Immature natural killer cell (primary cell): ENCODE data around the gene PLA2G12A. TPM values are rescaled to one million over a fixed set of nuclear protein-coding genes. Genes with fewer than 3 reads are reported as not detected.
"Not testable (repeated sequence)": the region's sequence is repeated elsewhere in the genome, so short reads cannot be mapped to it uniquely, and the experiment has no call there.

Experiments
- DNase-seq, 3 donors: peaks; one replicate each; pipeline ENCODE4 v3.0.0; 2022; ENCODE audit warnings: mixed read lengths in 1 of 3
- H3K27ac Mint-ChIP-seq, 6 donors: one replicate each; pipeline ENCODE4 v1.8.0; 2020; ENCODE audit warnings: mixed read lengths in 6 of 6, mild to moderate bottlenecking in 5 of 6, inconsistent platforms in 4 of 6, moderate library complexity in 3 of 6
- H3K27me3 Mint-ChIP-seq, 3 donors: one replicate each; pipeline ENCODE4 v1.8.0; 2020 to 2021; ENCODE audit warnings: low read depth in 3 of 3, mild to moderate bottlenecking in 3 of 3, mixed read lengths in 3 of 3, moderate library complexity in 3 of 3, inconsistent platforms in 1 of 3
- H3K36me3 Mint-ChIP-seq, 3 donors: one replicate each; pipeline ENCODE4 v1.8.0; 2020; ENCODE audit warnings: mixed read lengths in 3 of 3, inconsistent platforms in 2 of 3, mild to moderate bottlenecking in 2 of 3
- H3K4me1 Mint-ChIP-seq, 2 donors: one replicate each; pipeline ENCODE4 v1.8.0; 2020; ENCODE audit warnings: inconsistent platforms in 2 of 2, mild to moderate bottlenecking in 2 of 2, mixed read lengths in 2 of 2, moderate library complexity in 1 of 2
- H3K4me3 Mint-ChIP-seq, 5 donors: one replicate each; pipeline ENCODE4 v1.8.0; 2020; ENCODE audit warnings: mild to moderate bottlenecking in 5 of 5, mixed read lengths in 5 of 5, inconsistent platforms in 3 of 5, moderate library complexity in 3 of 5
- H3K9me3 Mint-ChIP-seq, 6 donors: one replicate each; pipeline ENCODE4 v1.8.0; 2020; ENCODE audit warnings: mild to moderate bottlenecking in 6 of 6, mixed read lengths in 6 of 6, inconsistent platforms in 4 of 6, moderate library complexity in 3 of 6
- polyA plus RNA-seq, 3 donors: library from polyadenylated mRNA; unstranded; fragments of 300-500 nt; fragmentation: Illumina TruSeq; gene quantifications; one replicate each; pipeline ENCODE4 v1.2.3, GENCODE V29; 2021

Gene PLA2G12A
- polyA plus RNA-seq, 3 donors from 2014 or later = 29.9 to 42.6 (median 33.9) TPM

DNA sequence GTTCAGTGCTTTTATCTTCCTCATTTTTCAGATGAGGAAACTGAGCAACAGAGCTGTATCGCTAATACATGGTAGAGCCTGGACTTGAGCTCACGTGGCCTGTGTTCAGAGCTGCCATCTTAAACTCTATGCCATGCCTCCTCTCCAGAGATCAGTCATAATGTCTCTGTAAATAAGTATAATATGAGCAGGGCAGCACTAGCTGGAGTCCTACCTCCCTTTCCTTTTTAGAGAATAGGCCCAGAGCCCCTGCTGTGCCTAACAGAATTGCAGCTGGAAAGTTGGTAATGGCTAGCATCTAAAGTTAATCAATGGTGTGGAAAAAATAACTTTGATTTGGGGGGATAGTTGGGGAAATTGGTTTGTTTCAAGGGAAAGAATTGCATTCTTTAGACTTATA, 47.0 kb downstream of the PLA2G12A start:
- H3K9me3 Mint-ChIP-seq = no peaks in the 10 kb centered on the region

DNA sequence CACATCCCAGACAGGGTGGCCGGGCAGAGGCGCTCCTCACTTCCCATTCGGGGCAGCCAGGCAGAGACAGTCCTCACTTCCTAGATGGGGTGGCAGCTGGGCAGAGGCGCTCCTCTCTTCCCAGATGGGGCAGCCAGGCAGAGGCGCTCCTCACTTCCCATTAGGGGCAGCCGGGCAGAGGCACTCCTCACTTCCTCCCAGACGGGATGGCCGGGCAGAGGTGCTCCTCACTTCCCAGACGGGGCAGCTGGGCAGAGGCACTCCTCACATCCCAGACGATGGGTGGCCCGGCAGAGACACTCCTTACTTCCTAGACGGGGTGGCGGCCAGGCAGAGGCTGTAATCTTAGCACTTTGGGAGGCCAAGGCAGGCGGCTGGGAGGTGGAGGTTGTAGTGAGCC, 50.9 kb downstream of the PLA2G12A start:
- not testable (repeated sequence) for H3K27ac Mint-ChIP-seq, H3K4me1 Mint-ChIP-seq, H3K9me3 Mint-ChIP-seq, H3K4me3 Mint-ChIP-seq, DNase-seq, H3K27me3 Mint-ChIP-seq
- H3K36me3 Mint-ChIP-seq = peaks cover 0 to 12% (median 8%) of the 10 kb centered on the region in 3 donors

More for the DNA sequence above, 47.0 kb downstream of the PLA2G12A start:
- H3K36me3 Mint-ChIP-seq = peaks cover 13 to 22% (median 18%) of the 10 kb centered on the region in 3 donors
- no peaks in the 10 kb centered on the region for H3K4me1 Mint-ChIP-seq
- peak overlapping the region in 1 of 6 donors; percentile 34 for H3K27ac Mint-ChIP-seq
- H3K27me3 Mint-ChIP-seq = peaks cover 0 to 2% (median 0%) of the 10 kb centered on the region in 3 donors
- DNase-seq = no peak
- no peak overlapping the region for H3K4me3 Mint-ChIP-seq

DNA sequence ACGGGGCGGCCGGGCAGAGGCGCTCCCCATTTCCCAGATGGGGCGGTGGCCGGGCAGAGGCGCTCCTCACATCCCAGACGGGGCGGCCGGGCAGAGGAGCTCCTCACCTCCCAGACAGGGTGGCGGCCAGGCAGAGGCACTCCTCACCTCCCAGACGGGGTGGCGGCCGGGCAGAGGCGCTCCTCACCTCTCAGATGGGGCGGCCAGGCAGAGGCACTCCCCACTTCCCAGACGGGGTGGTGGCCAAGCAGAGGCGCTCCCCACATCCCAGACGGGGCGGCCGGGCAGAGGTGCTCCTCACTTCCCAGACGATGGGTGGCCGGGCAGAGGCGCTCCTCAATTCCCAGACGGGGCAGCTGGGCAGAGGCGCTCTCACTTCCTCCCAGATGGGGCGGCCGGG, 51.4 kb downstream of the PLA2G12A start:
- not testable (repeated sequence) for H3K27me3 Mint-ChIP-seq, H3K36me3 Mint-ChIP-seq, H3K9me3 Mint-ChIP-seq, DNase-seq, H3K4me3 Mint-ChIP-seq, H3K27ac Mint-ChIP-seq, H3K4me1 Mint-ChIP-seq

DNA sequence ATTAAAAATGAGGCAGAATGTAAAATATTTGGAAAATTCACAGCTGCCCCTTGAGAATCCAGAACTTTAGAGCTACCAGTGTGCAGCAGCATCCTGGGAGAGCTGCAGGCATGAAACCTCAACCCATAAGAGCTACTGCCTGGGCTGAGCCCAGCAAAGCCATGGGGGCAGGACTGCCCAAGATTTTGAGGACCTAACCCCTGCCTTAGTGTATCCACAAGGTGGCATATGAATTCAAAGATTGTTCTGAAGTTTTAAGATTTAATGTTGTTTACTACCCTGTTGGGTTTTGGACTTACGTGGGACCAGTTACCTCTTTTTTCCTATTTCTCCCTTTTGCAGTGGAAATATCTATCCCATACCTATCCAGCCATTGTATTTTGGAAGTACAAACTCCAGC, 53.0 kb downstream of the PLA2G12A start:
- Mint-ChIP-seq H3K27me3 (no peaks in the 10 kb centered on the region), H3K36me3 (peaks cover 1 to 8% (median 8%) of the 10 kb centered on the region in 3 donors), H3K4me1 (peaks cover 3 to 6% of the 10 kb centered on the region in 2 donors), H3K9me3 (no peaks in the 10 kb centered on the region), H3K27ac (no peak overlapping the region), H3K4me3 (no peak overlapping the region)
- no peak for DNase-seq

DNA sequence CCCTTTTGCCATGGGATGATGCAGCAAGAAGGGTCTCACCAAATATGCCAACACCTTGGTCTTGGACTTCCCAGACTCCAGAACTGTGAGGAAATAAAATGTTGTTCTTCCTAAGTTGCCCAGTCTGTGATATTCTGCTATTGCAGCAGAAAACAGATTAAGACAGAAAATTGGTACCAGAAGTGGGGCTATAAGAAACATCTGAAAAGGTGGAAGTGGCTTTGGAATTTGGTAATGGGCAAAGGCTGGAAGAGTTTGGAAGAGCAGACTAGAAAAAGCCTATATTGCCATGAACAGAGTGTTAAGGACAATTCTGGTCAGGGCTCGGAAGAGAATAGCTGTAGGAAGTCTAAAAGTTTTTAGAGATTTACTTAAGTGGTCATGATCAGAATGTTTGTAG, 54.0 kb downstream of the PLA2G12A start:
- Mint-ChIP-seq H3K4me1 (peaks cover 3 to 6% of the 10 kb centered on the region in 2 donors), H3K4me3 (no peak overlapping the region), H3K9me3 (peaks cover 0 to 8% (median 1%) of the 10 kb centered on the region in 6 donors), H3K36me3 (peaks cover 9 to 16% (median 15%) of the 10 kb centered on the region in 3 donors), H3K27me3 (no peaks in the 10 kb centered on the region), H3K27ac (no peak overlapping the region)
- DNase-seq = no peak

DNA sequence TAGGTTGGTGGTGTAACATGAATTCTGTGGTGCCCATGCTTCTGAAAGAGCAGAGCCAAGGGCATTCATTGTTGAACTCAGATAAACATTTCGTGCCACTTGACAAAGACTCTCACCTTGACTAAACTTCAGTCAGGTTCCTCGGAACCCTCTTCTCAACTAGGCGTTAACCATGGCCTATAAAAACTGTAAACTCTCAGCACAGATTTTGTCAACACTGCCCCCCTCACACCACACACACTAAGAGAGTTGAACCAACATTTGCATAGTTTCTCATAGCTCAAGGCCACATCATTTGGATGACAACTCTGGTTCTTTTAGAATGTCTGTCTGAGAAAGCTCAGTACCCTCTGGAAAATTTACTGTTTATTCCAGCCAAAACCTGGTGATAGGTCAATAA, 54.7 kb downstream of the PLA2G12A start:
- H3K36me3 Mint-ChIP-seq = peaks cover 9 to 12% (median 12%) of the 10 kb centered on the region in 3 donors
- no peak overlapping the region for H3K4me3 Mint-ChIP-seq
- no peak for DNase-seq
- H3K9me3 Mint-ChIP-seq = peaks cover 0 to 8% (median 1%) of the 10 kb centered on the region in 6 donors
- H3K4me1 Mint-ChIP-seq = peaks cover 3 to 6% of the 10 kb centered on the region in 2 donors
- no peaks in the 10 kb centered on the region for H3K27me3 Mint-ChIP-seq
- H3K27ac Mint-ChIP-seq = peak overlapping the region in 1 of 6 donors; percentile 25

DNA sequence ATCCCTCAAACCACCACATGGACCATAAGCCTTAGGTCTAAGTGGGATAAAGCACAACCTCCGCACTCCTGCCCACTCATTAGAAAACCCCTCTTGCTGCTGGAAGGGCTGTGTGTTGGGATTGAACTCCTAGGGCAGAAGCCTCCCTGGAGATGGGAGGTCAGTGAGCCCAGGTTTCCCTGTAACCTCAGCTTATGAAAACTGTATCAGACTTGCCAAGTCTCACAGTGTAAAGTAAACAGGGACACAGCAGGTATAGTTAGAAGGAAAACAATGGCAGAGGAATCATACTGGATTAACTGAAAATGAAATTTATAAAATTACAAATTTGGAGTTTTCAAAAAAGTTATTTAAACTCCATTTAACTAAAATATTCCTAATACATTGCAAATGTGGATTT, 56.6 kb downstream of the PLA2G12A start:
- no peaks in the 10 kb centered on the region for H3K27me3 Mint-ChIP-seq
- no peak for DNase-seq
- no peak overlapping the region for H3K27ac Mint-ChIP-seq
- peaks cover 0 to 8% (median 1%) of the 10 kb centered on the region in 6 donors for H3K9me3 Mint-ChIP-seq
- H3K36me3 Mint-ChIP-seq = peaks cover 9 to 14% (median 11%) of the 10 kb centered on the region in 3 donors
- H3K4me1 Mint-ChIP-seq = peaks cover 6% of the 10 kb centered on the region in 2 donors
- H3K4me3 Mint-ChIP-seq = no peak overlapping the region

DNA sequence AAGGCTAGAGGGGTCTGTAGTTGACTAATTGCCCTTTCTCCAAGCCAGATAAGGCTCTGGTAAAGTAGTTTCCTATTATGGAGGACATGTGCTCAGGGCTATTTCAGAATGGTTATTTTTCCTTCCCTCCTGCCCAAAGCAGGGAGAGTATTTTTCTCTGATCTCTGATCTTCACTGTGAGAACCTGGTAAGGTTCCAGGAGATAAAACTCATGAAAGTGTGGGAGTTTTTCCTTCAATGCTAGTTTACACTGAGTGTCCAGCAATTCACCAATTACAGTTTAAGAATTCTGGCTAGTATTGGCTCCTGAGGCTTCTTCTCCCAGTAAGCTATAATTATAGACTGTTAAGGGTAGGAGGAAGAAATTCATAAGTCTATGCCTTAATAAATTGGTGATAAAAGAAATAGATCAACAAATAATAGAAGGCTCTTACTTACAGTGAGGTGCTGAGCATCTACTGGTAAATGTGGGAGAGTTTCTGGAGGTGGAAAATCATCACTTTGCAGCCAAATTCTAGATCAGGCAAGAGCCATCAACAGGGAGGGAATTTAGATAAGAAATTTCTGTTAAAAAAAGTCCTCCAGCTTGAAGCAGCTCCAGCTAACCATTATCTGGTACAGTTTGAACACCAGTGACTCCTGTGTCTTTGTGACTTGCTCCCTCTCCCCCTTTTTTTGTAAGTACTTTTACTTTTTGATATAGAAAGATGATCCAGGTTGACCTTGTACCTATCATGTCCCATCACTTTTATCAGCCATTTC, 57.5 kb downstream of the PLA2G12A start:
- Mint-ChIP-seq H3K4me1 (peaks cover 6% of the 10 kb centered on the region in 2 donors), H3K4me3 (no peak overlapping the region), H3K27me3 (no peaks in the 10 kb centered on the region), H3K9me3 (peaks cover 0 to 8% (median 1%) of the 10 kb centered on the region in 6 donors), H3K36me3 (peaks cover 9 to 13% (median 11%) of the 10 kb centered on the region in 3 donors), H3K27ac (no peak overlapping the region)
- no peak for DNase-seq

DNA sequence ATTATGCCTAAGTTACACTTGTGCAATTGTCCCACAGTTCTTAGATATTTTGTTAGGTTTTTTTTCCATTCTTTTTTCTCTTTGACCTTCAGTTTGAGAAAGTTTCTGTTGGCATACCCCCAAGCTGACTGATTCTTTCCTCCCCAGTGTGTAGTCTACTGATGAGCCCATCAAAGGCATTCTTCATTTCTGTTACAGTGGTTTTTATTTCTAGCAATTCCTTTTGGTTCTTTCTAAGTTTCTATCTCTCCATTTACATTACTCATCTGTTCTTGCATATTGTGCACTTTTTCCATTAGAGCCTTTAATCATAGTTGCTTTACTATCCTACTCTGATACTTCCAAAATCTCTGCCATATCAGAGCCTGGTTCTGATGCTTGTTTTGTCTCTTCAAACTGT, 58.5 kb downstream of the PLA2G12A start:
- peaks cover 6 to 16% of the 10 kb centered on the region in 2 donors for H3K4me1 Mint-ChIP-seq
- H3K27ac Mint-ChIP-seq = no peak overlapping the region
- H3K4me3 Mint-ChIP-seq = no peak overlapping the region

DNA sequence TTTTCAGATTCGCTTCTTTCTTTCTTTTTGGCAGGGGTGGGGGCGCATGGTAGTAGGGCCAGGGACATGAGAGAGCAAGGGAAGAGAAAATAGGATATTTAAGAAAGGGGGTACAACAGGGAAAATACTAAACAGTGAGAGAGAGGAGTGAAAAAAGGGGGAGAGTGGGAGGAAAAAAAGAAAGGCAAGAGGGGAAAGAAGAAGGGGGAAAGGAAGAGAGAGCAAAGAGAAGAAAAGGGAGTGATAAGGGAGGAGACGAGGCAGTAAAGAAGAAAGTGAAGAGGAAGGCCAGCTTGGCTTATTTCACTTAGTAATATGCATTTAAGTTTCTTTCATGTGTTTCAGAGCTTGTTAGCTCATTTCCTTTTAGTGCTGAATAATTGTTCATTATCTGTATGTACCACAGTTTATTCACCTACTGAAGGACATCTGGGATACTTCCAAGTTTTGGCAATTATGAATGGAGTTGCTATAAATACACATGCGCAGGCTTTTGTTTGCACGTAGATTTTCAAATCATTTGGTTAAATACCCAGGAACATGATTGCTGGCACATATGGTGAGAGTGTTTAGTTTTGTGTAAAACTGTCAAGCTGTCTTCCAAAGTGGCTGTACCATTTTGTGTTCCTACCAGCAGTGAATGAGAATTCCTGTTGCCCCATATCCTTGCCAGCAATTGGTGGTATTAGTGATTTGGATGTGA, 63.9 kb downstream of the PLA2G12A start:
- DNase-seq = no peak
- Mint-ChIP-seq H3K9me3 (peaks cover 0 to under 1% (median 0%) of the 10 kb centered on the region in 6 donors), H3K4me1 (peaks cover 3 to 10% of the 10 kb centered on the region in 2 donors), H3K4me3 (no peak overlapping the region), H3K27ac (no peak overlapping the region), H3K27me3 (no peaks in the 10 kb centered on the region), H3K36me3 (peaks cover 0 to 4% (median 0%) of the 10 kb centered on the region in 3 donors)

More for the DNA sequence above, 58.5 kb downstream of the PLA2G12A start:
- H3K36me3 Mint-ChIP-seq = peaks cover 7 to 11% (median 9%) of the 10 kb centered on the region in 3 donors
- no peak for DNase-seq
- no peaks in the 10 kb centered on the region for H3K27me3 Mint-ChIP-seq
- peaks cover 0 to 8% (median 1%) of the 10 kb centered on the region in 6 donors for H3K9me3 Mint-ChIP-seq

DNA sequence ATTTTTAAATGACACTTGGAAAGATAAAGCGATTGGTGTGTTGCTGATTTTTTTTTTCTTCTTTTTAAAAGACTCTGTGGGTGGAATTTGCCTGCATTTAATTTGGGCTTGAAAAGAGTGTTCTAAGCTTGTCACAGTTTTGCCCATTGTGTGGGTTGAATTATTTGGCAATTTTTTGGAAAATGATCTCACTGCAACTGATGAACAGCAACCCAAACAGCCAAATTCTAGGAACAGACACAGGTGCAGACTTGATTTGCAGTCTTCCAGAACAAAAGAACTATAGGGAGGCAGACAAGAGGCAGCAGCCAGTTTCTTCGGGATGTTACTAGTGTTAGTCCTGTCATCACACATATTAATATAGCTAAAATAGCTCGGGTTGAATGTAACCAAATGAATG, 67.1 kb downstream of the PLA2G12A start:
- peaks cover 0 to 10% of the 10 kb centered on the region in 2 donors for H3K4me1 Mint-ChIP-seq
- H3K9me3 Mint-ChIP-seq = no peaks in the 10 kb centered on the region
- H3K4me3 Mint-ChIP-seq = no peak overlapping the region
- H3K27ac Mint-ChIP-seq = no peak overlapping the region
- H3K27me3 Mint-ChIP-seq = no peaks in the 10 kb centered on the region
- no peaks in the 10 kb centered on the region for H3K36me3 Mint-ChIP-seq
- DNase-seq = no peak

DNA sequence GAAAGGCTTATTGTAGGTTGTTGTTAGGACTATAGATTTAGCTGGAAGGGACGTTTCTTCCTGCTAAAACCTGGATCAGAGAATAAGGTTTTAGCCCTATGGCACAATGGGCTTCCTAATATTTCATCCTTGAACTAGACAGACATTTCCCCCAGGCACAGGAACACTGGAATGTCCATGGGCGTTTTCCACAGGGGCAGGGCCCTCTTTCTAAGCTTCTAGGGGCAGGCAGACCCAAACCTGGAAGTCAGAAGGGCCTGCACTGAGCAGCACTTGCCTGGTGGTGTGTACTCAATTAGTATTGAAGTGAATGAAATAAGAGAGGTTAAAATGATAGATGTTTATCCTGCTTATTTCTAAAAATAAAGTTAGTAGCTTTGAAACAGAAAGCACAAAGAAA, 67.8 kb downstream of the PLA2G12A start:
- H3K9me3 Mint-ChIP-seq = no peaks in the 10 kb centered on the region
- H3K36me3 Mint-ChIP-seq = no peaks in the 10 kb centered on the region
- H3K4me1 Mint-ChIP-seq = peaks cover 2 to 7% of the 10 kb centered on the region in 2 donors
- H3K27me3 Mint-ChIP-seq = no peaks in the 10 kb centered on the region
- DNase-seq = no peak
- H3K27ac Mint-ChIP-seq = peak overlapping the region in 1 of 6 donors; percentile 21
- H3K4me3 Mint-ChIP-seq = no peak overlapping the region
